ENCODE data around the gene EXOC3L4. TPM values are rescaled to one million over a fixed set of nuclear protein-coding genes. Genes with fewer than 3 reads are reported as not detected.

The EXOC3L4 gene
- total and polyA plus RNA-seq, 2 donors (not counting 1 experiment from before 2014, with no cell fraction given): not detected

GRCh38 chr14:103078420-103078749 is 16.1 kb upstream of the EXOC3L4 start:
- no peaks in the 10 kb centered on the region for H3K36me3 ChIP-seq (replicated peaks in 1 of 2; ENCODE audit: control extremely low read depth in 1 of 2, control insufficient read depth in 1 of 2, extremely low read depth in 1 of 2, insufficient read depth in 2 of 2, low read length in 1 of 2)
- peak overlapping the region; percentile 17 for H3K4me2 ChIP-seq (replicated peaks; ENCODE audit: low read depth, low read length, poor library complexity, severe bottlenecking)
- ChIA-PET CTCF (interaction anchor here (0.7 to 4.7 kb wide), 10 partner anchors 12 to 639 kb away, joined by 3 to 35 read pairs (median 4); no protein-coding TSS in a partner anchor), POLR2A (interaction anchor here (0.7 kb wide), 2 partner anchors 310 to 440 kb away, joined by 5 read pairs; no protein-coding TSS in a partner anchor)
- H3K79me2 ChIP-seq (ENCODE audit: control insufficient read depth, insufficient read depth, low read length): no peaks in the 10 kb centered on the region
- peaks cover 0 to 11% (median 5%) of the 10 kb centered on the region in 4 experiments for H3K27me3 ChIP-seq (replicated peaks in 1 of 4; ENCODE audit: control extremely low read depth in 1 of 4, control insufficient read depth in 3 of 4, insufficient read depth in 4 of 4, low read length in 3 of 4)
- H3K9ac ChIP-seq (ENCODE audit: low read length): no peak overlapping the region
- no peak overlapping the region for H2AFZ ChIP-seq (ENCODE audit: insufficient read depth, low read depth, low read length, poor library complexity, severe bottlenecking)
- no peak overlapping the region for H3K4me3 ChIP-seq (ENCODE audit: control extremely low read depth in 1 of 5, extremely low read depth in 1 of 5, insufficient read depth in 1 of 5, low read depth in 2 of 5, low read length in 4 of 5)
- no peaks in the 10 kb centered on the region for H3K27me3 Mint-ChIP-seq
- 5% methylated on average over 5 of the region's 9 CpGs for WGBS (ENCODE audit: insufficient coverage)
- H3K27ac Mint-ChIP-seq: no peak overlapping the region
- no peaks in the 10 kb centered on the region for H3K9me3 Mint-ChIP-seq (ENCODE audit: insufficient read depth)
- H3K4me1 ChIP-seq (ENCODE audit: control insufficient read depth in 2 of 2, insufficient read depth in 2 of 2, low read length in 2 of 2): peaks cover 10 to 22% of the 10 kb centered on the region in 2 donors
- no peak for TF ChIP-seq EZH2 (IDR thresholded peaks at IDR 0.05; ENCODE audit: borderline replicate concordance, insufficient read depth, low read depth, low read length, poor library complexity, severe bottlenecking)
- TF ChIP-seq CTCF (IDR thresholded peaks at IDR 0.05): peak; percentile 80
- no peak overlapping the region for H3K4me3 Mint-ChIP-seq
- no peak overlapping the region for H3K27ac ChIP-seq (ENCODE audit: low read length in 2 of 2)
- ATAC-seq (ENCODE audit: low read depth) (peak; percentile 71), DNase-seq (peak; percentile 86)
- H4K20me1 ChIP-seq (ENCODE audit: control insufficient read depth, insufficient read depth, low read length, poor library complexity, severe bottlenecking): no peaks in the 10 kb centered on the region
- intact Hi-C loops (cut with micrococcal nuclease): loop anchor here (1.0 to 5.0 kb wide), 3 partner anchors 13 to 469 kb away; no protein-coding TSS in a partner anchor
- peaks cover 0 to 3% (median 0%) of the 10 kb centered on the region in 3 donors for H3K9me3 ChIP-seq (ENCODE audit: control extremely low read depth in 1 of 3, control insufficient read depth in 2 of 3, insufficient read depth in 1 of 3, low read length in 2 of 3)
- peaks cover 5% of the 10 kb centered on the region for H3K4me1 Mint-ChIP-seq

GRCh38 chr14:103078860-103079587 is 15.5 kb upstream of the EXOC3L4 start:
- Histone ChIP-seq H3K4me3 (ENCODE audit: control extremely low read depth in 1 of 5, extremely low read depth in 1 of 5, insufficient read depth in 1 of 5, low read depth in 2 of 5, low read length in 4 of 5) (no peak overlapping the region), H3K9me3 (ENCODE audit: control extremely low read depth in 1 of 3, control insufficient read depth in 2 of 3, insufficient read depth in 1 of 3, low read length in 2 of 3) (peaks cover 0 to 3% (median 0%) of the 10 kb centered on the region in 3 donors), H3K4me2 (replicated peaks; ENCODE audit: low read depth, low read length, poor library complexity, severe bottlenecking) (no peak overlapping the region), H3K27ac (ENCODE audit: low read length in 2 of 2) (no peak overlapping the region), H2AFZ (ENCODE audit: insufficient read depth, low read depth, low read length, poor library complexity, severe bottlenecking) (no peak overlapping the region), H4K20me1 (ENCODE audit: control insufficient read depth, insufficient read depth, low read length, poor library complexity, severe bottlenecking) (no peaks in the 10 kb centered on the region), H3K36me3 (replicated peaks in 1 of 2; ENCODE audit: control extremely low read depth in 1 of 2, control insufficient read depth in 1 of 2, extremely low read depth in 1 of 2, insufficient read depth in 2 of 2, low read length in 1 of 2) (no peaks in the 10 kb centered on the region), H3K79me2 (ENCODE audit: control insufficient read depth, insufficient read depth, low read length) (no peaks in the 10 kb centered on the region), H3K4me1 (ENCODE audit: control insufficient read depth in 2 of 2, insufficient read depth in 2 of 2, low read length in 2 of 2) (peaks cover 10 to 18% of the 10 kb centered on the region in 2 donors), H3K9ac (ENCODE audit: low read length) (no peak overlapping the region), H3K27me3 (replicated peaks in 1 of 4; ENCODE audit: control extremely low read depth in 1 of 4, control insufficient read depth in 3 of 4, insufficient read depth in 4 of 4, low read length in 3 of 4) (peaks cover 0 to 11% (median 5%) of the 10 kb centered on the region in 4 experiments)
- TF ChIP-seq CTCF (IDR thresholded peaks at IDR 0.05): no peak
- TF ChIP-seq EZH2 (IDR thresholded peaks at IDR 0.05; ENCODE audit: borderline replicate concordance, insufficient read depth, low read depth, low read length, poor library complexity, severe bottlenecking): no peak
- CTCF ChIA-PET: interaction anchor here (0.7 to 4.7 kb wide), 11 partner anchors 12 to 640 kb away, joined by 3 to 35 read pairs (median 4); no protein-coding TSS in a partner anchor
- H3K27ac Mint-ChIP-seq: no peak overlapping the region
- 86% methylated on average over 10 of the region's 11 CpGs for WGBS (ENCODE audit: insufficient coverage)
- H3K4me3 Mint-ChIP-seq: no peak overlapping the region
- H3K4me1 Mint-ChIP-seq: peaks cover 5% of the 10 kb centered on the region
- intact Hi-C loops (cut with micrococcal nuclease): loop anchor here (1.0 to 5.0 kb wide), 3 partner anchors 12 to 468 kb away; no protein-coding TSS in a partner anchor
- H3K9me3 Mint-ChIP-seq (ENCODE audit: insufficient read depth): no peaks in the 10 kb centered on the region
- H3K27me3 Mint-ChIP-seq: no peaks in the 10 kb centered on the region
- ATAC-seq (ENCODE audit: low read depth): no peak
- POLR2A ChIA-PET: interaction anchor here (0.7 kb wide), 2 partner anchors 311 to 440 kb away, joined by 5 read pairs; no protein-coding TSS in a partner anchor
- DNase-seq: no peak

All from B cell (primary cell).